ENCODE data around the gene OTUD5.

Gene OTUD5

DNA sequence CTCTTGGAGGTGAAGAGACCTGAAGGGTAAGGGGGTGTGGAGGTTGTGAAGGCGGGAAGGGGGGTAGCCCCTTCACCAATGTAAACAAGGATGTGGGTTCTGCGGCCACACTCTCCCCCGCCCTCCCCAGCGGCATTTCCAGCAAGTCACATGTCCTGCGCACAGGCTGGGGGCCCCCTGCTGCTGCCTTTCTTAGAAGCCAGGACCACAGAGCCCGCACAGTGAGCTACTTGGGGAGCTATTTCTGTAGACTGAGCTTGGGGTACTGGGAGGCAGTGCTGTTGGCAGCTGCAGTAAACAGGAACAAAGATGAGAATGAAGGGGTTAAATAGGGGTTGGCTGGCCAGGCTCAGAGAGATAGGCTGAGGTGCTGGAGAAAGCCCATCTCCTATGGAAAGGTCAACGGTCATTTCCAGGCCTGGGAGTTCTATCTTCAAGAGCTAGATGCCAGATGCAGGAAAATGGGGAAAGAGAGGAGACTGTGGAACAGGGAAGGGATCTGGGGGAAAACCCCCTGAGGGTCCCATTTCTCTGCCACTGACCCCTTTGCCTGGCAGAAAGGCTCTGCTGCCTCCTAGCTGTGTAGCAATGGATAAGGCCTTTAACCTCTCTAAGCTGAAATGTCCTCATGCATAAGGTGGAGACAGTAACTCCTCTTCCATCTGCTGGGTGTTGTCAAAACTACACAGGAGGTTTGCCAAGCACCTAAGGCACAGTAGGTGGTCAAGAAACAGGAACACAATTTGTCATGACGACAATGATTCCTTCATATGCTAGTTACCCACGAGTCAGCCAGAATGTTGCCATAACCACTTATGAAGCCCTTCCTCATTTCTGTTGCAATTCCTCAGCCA lies 20.1 kb downstream of the OTUD5 start:
- no peak overlapping the region for H2AFZ ChIP-seq (ENCODE audit: low read length, unreplicated experiment)
- H3K4me1 ChIP-seq (ENCODE audit: control insufficient read depth, insufficient read depth, low read length, unreplicated experiment): no peaks in the 10 kb centered on the region
- no peak overlapping the region for H3K27ac ChIP-seq (ENCODE audit: low read depth, low read length)
- H3K27me3 ChIP-seq (ENCODE audit: insufficient read depth, low read length): no peaks in the 10 kb centered on the region
- H3K4me3 ChIP-seq (ENCODE audit: low read depth, low read length): no peak overlapping the region
- H3K36me3 ChIP-seq (ENCODE audit: insufficient read depth, low read length): 0 out of 2 replicates have a peak, but pooled peaks cover 4% of the 10 kb centered on the region
- H3K79me2 ChIP-seq (ENCODE audit: control insufficient read depth, insufficient read depth, low read length, unreplicated experiment): peaks cover 23% of the 10 kb centered on the region

DNA sequence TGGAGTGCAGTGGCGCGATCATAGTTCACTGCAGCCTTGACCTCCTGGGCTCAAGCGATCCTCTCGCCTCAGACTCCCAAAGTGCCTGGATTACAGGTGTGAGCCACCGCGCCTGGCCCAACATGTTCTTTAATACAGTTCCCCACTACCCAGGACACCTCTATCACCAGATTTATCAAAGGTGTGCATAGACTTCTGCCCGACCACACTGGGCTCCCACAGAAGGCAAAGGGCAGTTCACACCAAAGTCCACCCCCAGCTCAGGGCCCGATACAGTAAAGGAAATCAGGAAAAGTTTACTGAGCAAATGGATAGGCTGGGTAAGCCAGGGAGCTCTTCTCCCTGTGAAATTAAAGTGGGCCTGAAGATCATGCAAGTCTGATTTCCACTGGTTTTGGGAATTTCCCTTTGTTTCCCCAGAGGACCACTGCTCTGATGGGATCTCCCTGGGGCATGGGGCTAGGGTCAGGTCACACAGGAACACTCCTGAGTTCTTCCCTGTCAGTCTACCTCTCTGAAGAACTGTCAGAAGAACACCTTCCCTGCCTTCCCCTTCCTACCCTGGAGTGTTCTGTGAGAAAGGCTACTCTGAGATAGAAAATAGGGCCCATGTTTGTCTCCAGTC lies 20.9 kb downstream of the OTUD5 start:
- Histone ChIP-seq H3K27me3 (ENCODE audit: insufficient read depth, low read length) (no peaks in the 10 kb centered on the region), H2AFZ (ENCODE audit: low read length, unreplicated experiment) (no peak overlapping the region), H3K4me1 (ENCODE audit: control insufficient read depth, insufficient read depth, low read length, unreplicated experiment) (no peaks in the 10 kb centered on the region), H3K27ac (ENCODE audit: low read depth, low read length) (no peak overlapping the region), H3K79me2 (ENCODE audit: control insufficient read depth, insufficient read depth, low read length, unreplicated experiment) (peaks cover 18% of the 10 kb centered on the region), H3K36me3 (ENCODE audit: insufficient read depth, low read length) (0 out of 2 replicates have a peak, but pooled peaks cover 4% of the 10 kb centered on the region), H3K4me3 (ENCODE audit: low read depth, low read length) (no peak overlapping the region)

DNA sequence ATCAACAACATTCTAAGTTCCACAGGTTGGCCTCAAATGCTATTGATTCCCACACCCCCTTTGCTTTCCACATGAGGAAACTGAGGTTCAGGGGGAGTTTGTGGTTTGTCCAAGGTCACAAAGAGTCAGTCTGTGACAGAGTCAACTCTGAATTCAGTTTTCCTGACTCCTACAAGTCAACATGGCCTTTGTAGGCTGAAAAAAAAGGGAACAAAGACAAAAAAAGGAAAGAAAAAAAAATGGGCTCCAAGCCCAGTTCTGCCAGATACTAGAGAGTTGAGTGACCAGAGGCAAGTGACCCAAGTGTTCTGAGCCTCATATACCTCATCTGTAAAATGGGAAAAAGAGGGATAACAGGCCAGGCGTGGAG lies 22.1 kb downstream of the OTUD5 start:
- H3K27ac ChIP-seq (ENCODE audit: low read depth, low read length): no peak overlapping the region
- H3K4me1 ChIP-seq (ENCODE audit: control insufficient read depth, insufficient read depth, low read length, unreplicated experiment): no peaks in the 10 kb centered on the region
- H3K79me2 ChIP-seq (ENCODE audit: control insufficient read depth, insufficient read depth, low read length, unreplicated experiment): peaks cover 15% of the 10 kb centered on the region
- 0 out of 2 replicates have a peak, but pooled peaks cover 4% of the 10 kb centered on the region for H3K36me3 ChIP-seq (ENCODE audit: insufficient read depth, low read length)
- no peak overlapping the region for H2AFZ ChIP-seq (ENCODE audit: low read length, unreplicated experiment)
- no peaks in the 10 kb centered on the region for H3K27me3 ChIP-seq (ENCODE audit: insufficient read depth, low read length)
- H3K4me3 ChIP-seq (ENCODE audit: low read depth, low read length): no peak overlapping the region

DNA sequence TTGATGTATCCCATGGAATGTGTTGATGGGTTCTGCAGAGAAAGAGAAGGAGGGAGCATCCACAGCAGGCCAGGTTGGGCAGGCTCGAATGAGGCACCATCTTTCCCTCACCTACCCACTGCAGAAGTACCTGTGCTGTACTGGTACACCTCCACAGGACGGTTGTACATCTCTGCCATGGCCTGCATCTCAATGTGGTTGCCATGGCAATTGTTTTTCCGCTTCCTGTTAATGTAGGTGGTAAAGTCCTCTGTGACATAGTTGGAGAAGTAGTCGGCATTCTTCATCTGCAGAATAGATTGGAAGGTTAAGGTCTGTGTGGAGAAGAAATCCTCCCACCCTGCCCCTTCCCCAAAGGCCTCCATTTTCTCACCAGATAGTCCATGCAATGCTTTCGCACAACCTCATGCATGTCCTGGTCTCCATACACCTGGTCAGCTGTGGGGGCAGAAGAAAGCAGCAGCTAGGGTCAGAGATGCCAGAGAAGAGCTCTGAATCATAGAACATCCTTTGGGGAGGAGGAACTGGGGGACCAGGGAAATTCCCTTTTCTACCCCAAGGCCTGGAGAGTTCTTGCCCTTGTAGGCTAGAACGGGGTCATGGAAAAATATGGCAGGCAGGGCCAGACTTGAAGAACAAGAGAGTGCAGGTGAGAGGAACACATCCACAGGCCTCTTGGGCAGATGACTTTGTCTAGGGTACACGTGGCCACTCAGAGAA lies 22.7 kb downstream of the OTUD5 start:
- no peaks in the 10 kb centered on the region for H3K27me3 ChIP-seq (ENCODE audit: insufficient read depth, low read length)
- H3K27ac ChIP-seq (ENCODE audit: low read depth, low read length): no peak overlapping the region
- no peaks in the 10 kb centered on the region for H3K4me1 ChIP-seq (ENCODE audit: control insufficient read depth, insufficient read depth, low read length, unreplicated experiment)
- peaks cover 11% of the 10 kb centered on the region for H3K79me2 ChIP-seq (ENCODE audit: control insufficient read depth, insufficient read depth, low read length, unreplicated experiment)
- H3K36me3 ChIP-seq (ENCODE audit: insufficient read depth, low read length): 0 out of 2 replicates have a peak, but pooled peaks cover 4% of the 10 kb centered on the region
- no peak overlapping the region for H3K4me3 ChIP-seq (ENCODE audit: low read depth, low read length)
- H2AFZ ChIP-seq (ENCODE audit: low read length, unreplicated experiment): no peak overlapping the region

DNA sequence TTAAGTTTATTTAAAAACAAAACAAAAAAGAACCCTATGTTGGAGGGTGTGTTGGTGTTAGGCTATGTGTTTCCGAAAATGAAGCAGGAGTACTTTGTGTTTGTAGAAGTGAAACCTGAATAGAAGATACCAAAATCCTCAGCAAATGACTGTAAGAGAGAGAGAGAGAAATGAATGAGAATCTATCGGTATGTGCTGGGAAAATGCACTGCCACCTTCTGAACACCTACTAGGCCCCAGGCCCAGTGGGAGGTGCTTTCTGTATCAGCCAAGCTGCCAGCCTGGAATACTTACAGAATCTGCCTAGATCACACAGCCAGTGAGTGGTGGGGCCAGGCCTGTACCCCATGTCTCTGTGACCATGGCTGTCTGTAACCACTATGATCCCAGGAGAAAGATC lies 23.6 kb downstream of the OTUD5 start:
- no peak overlapping the region for H3K4me3 ChIP-seq (ENCODE audit: low read depth, low read length)
- no peak overlapping the region for H2AFZ ChIP-seq (ENCODE audit: low read length, unreplicated experiment)
- peaks cover 9% of the 10 kb centered on the region for H3K79me2 ChIP-seq (ENCODE audit: control insufficient read depth, insufficient read depth, low read length, unreplicated experiment)
- 0 out of 2 replicates have a peak, but pooled peaks cover 4% of the 10 kb centered on the region for H3K36me3 ChIP-seq (ENCODE audit: insufficient read depth, low read length)
- no peaks in the 10 kb centered on the region for H3K4me1 ChIP-seq (ENCODE audit: control insufficient read depth, insufficient read depth, low read length, unreplicated experiment)
- H3K27ac ChIP-seq (ENCODE audit: low read depth, low read length): no peak overlapping the region
- H3K27me3 ChIP-seq (ENCODE audit: insufficient read depth, low read length): no peaks in the 10 kb centered on the region

DNA sequence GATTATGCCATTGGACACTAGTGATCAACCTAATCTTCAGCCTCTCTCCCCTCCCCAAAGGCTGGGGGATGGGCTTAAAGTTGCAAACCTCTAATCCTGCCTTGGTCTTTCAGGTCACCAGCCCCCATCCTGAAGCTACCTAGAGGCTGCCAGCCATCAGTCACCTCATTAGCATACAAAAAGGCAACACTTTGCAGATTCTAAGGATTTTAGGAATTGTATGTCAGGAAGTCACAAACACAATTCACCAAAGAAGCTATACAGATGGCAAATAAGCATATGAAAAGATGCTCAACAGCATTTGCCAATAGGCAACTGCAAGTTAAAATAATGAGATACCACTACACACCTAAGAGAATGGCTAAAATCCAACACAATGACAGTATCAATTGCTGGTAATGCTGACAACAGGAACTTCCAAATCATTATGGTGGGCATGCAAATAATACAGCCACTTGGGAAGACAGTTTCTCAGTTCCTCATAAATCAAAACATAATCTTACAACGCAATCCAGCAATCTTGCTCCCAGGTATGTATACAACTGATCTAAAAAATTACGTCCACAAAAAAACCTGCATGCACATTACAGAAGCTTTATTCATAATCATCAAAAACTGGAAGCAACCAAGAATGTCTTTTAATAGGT lies 29.5 kb downstream of the OTUD5 start:
- Histone ChIP-seq H3K27ac (ENCODE audit: low read depth, low read length) (no peak overlapping the region), H3K4me3 (ENCODE audit: low read depth, low read length) (no peak overlapping the region), H3K4me1 (ENCODE audit: control insufficient read depth, insufficient read depth, low read length, unreplicated experiment) (no peaks in the 10 kb centered on the region), H3K36me3 (ENCODE audit: insufficient read depth, low read length) (no peaks in the 10 kb centered on the region), H3K27me3 (ENCODE audit: insufficient read depth, low read length) (no peaks in the 10 kb centered on the region), H2AFZ (ENCODE audit: low read length, unreplicated experiment) (no peak overlapping the region), H3K79me2 (ENCODE audit: control insufficient read depth, insufficient read depth, low read length, unreplicated experiment) (no peaks in the 10 kb centered on the region)

DNA sequence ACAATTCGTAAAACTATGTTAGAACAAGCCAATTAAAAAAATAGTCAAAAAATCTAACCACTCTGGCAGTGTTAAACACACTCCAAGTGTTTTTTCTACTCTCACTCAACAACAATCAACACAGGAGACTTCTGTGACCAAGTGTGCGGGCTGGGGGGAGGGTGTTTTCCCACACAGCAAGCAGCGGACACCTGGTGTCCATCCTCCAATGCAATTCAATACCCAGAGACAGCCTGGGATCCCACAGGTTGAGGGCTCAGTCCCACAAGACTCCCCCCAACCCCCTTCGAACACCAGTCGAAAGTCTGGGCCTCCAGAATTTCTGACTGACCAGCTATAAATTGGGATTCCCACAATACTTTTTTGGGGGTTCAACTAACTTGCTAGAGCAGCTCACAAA lies 30.3 kb downstream of the OTUD5 start:
- Histone ChIP-seq H2AFZ (ENCODE audit: low read length, unreplicated experiment) (no peak overlapping the region), H3K36me3 (ENCODE audit: insufficient read depth, low read length) (no peaks in the 10 kb centered on the region), H3K27ac (ENCODE audit: low read depth, low read length) (no peak overlapping the region), H3K27me3 (ENCODE audit: insufficient read depth, low read length) (no peaks in the 10 kb centered on the region), H3K4me1 (ENCODE audit: control insufficient read depth, insufficient read depth, low read length, unreplicated experiment) (no peaks in the 10 kb centered on the region), H3K4me3 (ENCODE audit: low read depth, low read length) (no peak overlapping the region), H3K79me2 (ENCODE audit: control insufficient read depth, insufficient read depth, low read length, unreplicated experiment) (no peaks in the 10 kb centered on the region)

DNA sequence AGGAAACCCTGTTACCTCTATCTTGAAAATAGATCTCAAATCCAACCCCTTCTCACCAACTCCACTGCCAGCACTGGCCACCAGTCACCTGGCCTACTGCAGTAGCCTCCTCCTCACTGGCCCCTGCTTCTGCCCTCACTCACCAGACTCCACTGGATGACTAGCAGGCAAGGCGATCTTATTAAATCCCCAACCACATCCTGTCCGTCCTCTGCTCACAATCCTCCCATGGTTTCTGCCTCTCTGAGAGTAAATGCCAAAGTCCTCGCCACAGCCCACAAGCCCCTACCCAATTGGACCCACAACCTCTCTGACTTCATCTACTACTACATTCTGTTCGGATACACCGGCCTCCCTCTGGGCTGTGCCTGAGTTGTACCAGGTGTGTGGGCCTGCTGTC lies 33.1 kb downstream of the OTUD5 start:
- H3K27me3 ChIP-seq (ENCODE audit: insufficient read depth, low read length): no peaks in the 10 kb centered on the region
- no peaks in the 10 kb centered on the region for H3K79me2 ChIP-seq (ENCODE audit: control insufficient read depth, insufficient read depth, low read length, unreplicated experiment)
- no peak overlapping the region for H2AFZ ChIP-seq (ENCODE audit: low read length, unreplicated experiment)
- peaks cover 9% of the 10 kb centered on the region for H3K4me1 ChIP-seq (ENCODE audit: control insufficient read depth, insufficient read depth, low read length, unreplicated experiment)
- no peak overlapping the region for H3K4me3 ChIP-seq (ENCODE audit: low read depth, low read length)
- H3K27ac ChIP-seq (ENCODE audit: low read depth, low read length): no peak overlapping the region
- no peaks in the 10 kb centered on the region for H3K36me3 ChIP-seq (ENCODE audit: insufficient read depth, low read length)

DNA sequence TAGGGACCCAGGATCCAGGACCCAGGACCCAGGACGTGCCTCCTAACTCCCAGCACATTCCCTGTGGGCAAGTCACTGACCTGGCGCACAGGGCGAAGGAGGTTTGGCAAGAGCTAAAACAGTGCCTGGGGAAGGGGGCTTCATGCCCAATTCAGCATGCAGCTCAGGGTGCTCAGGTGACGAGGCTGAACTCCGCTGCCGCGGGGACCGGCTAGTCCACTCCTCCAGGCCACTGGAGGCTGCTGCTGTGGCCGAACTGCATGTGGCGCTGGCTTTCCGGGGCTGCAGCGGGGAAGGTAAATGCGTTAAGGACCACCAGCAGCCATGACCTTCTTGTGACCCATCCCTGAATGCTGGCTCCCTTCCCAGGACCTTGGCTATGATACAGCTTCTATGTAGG lies 33.6 kb downstream of the OTUD5 start:
- no peaks in the 10 kb centered on the region for H3K36me3 ChIP-seq (ENCODE audit: insufficient read depth, low read length)

DNA sequence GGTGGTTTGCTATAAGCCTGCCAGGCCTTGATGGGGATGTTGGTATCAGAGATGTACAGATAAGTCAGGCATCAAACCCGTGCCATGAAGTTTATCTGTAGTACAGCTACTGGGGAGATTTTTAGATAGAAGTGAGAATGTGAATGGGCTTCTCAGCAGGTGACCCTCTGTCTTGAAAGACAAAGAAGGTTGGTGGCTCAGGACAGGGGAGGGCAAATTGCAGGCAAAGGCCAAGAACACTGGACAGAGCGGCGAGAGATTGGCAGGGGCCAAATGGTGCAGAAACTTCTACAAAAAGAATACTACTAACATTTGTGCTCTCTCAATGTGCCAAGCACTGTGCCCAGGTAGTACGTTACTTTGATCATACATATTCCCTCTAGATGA lies 36.7 kb downstream of the OTUD5 start:
- no peak overlapping the region for H2AFZ ChIP-seq (ENCODE audit: low read length, unreplicated experiment)
- H3K36me3 ChIP-seq (ENCODE audit: insufficient read depth, low read length): no peaks in the 10 kb centered on the region
- H3K4me1 ChIP-seq (ENCODE audit: control insufficient read depth, insufficient read depth, low read length, unreplicated experiment): peaks cover 10% of the 10 kb centered on the region
- no peaks in the 10 kb centered on the region for H3K79me2 ChIP-seq (ENCODE audit: control insufficient read depth, insufficient read depth, low read length, unreplicated experiment)
- H3K27me3 ChIP-seq (ENCODE audit: insufficient read depth, low read length): no peaks in the 10 kb centered on the region
- no peak overlapping the region for H3K27ac ChIP-seq (ENCODE audit: low read depth, low read length)
- H3K4me3 ChIP-seq (ENCODE audit: low read depth, low read length): no peak overlapping the region

More for the DNA sequence above, 33.6 kb downstream of the OTUD5 start:
- H3K4me3 ChIP-seq (ENCODE audit: low read depth, low read length): no peak overlapping the region
- peaks cover 10% of the 10 kb centered on the region for H3K4me1 ChIP-seq (ENCODE audit: control insufficient read depth, insufficient read depth, low read length, unreplicated experiment)
- H3K79me2 ChIP-seq (ENCODE audit: control insufficient read depth, insufficient read depth, low read length, unreplicated experiment): no peaks in the 10 kb centered on the region
- no peak overlapping the region for H2AFZ ChIP-seq (ENCODE audit: low read length, unreplicated experiment)
- H3K27me3 ChIP-seq (ENCODE audit: insufficient read depth, low read length): no peaks in the 10 kb centered on the region
- H3K27ac ChIP-seq (ENCODE audit: low read depth, low read length): no peak overlapping the region
